Chondrocyte (in vitro differentiated cells): ENCODE measurements around the gene DDA1. TPM values are rescaled to one million over a fixed set of nuclear protein-coding genes. Genes with fewer than 3 reads are reported as not detected.
A peak's percentile ranks its signal among the peaks of the same experiment; 100 is the strongest.
"Not testable (repeated sequence)": the region's sequence is repeated elsewhere in the genome, so short reads cannot be mapped to it uniquely, and the experiment has no call there.

Experiments used
- DNase-seq: peaks from one replicate; pipeline ENCODE4 v3.0.0; 2021; ENCODE audit warnings: mixed read lengths, low spot score
- H3K27ac Mint-ChIP-seq: one replicate; pipeline ENCODE4 v1.8.0; 2021; ENCODE audit warnings: mild to moderate bottlenecking, moderate library complexity, mixed read lengths; ENCODE audit not compliant: unreplicated experiment
- H3K27me3 Mint-ChIP-seq: 2 replicates; pipeline ENCODE4 v1.8.0; 2021; ENCODE audit warnings: low read depth, mixed read lengths
- H3K36me3 Mint-ChIP-seq: 2 replicates; pipeline ENCODE4 v1.8.0; 2021; ENCODE audit warnings: low read depth, mixed read lengths
- H3K4me1 Mint-ChIP-seq: 2 replicates; pipeline ENCODE4 v1.8.0; 2021; ENCODE audit warnings: low read depth, mild to moderate bottlenecking, mixed read lengths
- H3K4me3 Mint-ChIP-seq: one replicate; pipeline ENCODE4 v1.8.0; 2021; ENCODE audit warnings: mild to moderate bottlenecking, moderate library complexity, mixed read lengths; ENCODE audit not compliant: unreplicated experiment
- H3K9me3 Mint-ChIP-seq: 2 replicates; pipeline ENCODE4 v1.8.0; 2021; ENCODE audit warnings: low read depth, mixed read lengths
- CTCF ChIP-seq: fragments of 200-600 bp; sonication (generic); IDR thresholded peaks from 2 replicates; pipeline ENCODE4 v1.5.0; 2021; ENCODE audit warnings: antibody characterized with exemption, mild to moderate bottlenecking, moderate library complexity
- total RNA-seq: library from RNA; stranded (reverse); gene quantifications from 3 replicates; pipeline ENCODE4 v1.2.1, GENCODE V29; 2021

The DDA1 gene
- total RNA-seq, 1 donor from 2014 or later: 63.9 TPM

- DNase-seq: no peak
- no peaks in the 10 kb centered on the region for H3K27me3 Mint-ChIP-seq
- no peak for TF ChIP-seq CTCF
- peak overlapping the region; percentile 22 for H3K4me3 Mint-ChIP-seq
- H3K4me1 Mint-ChIP-seq: peaks cover 8% of the 10 kb centered on the region
- no peak overlapping the region for H3K27ac Mint-ChIP-seq
- H3K9me3 Mint-ChIP-seq: no peaks in the 10 kb centered on the region
- no peaks in the 10 kb centered on the region for H3K36me3 Mint-ChIP-seq
These were observed 19.9 kb upstream of the DDA1 start for GRCh38 chr19:17289489-17289888.

- DNase-seq: no peak
- Mint-ChIP-seq H3K4me1 (peaks cover 8% of the 10 kb centered on the region), H3K27ac (peak overlapping the region; percentile 85), H3K36me3 (no peaks in the 10 kb centered on the region), H3K9me3 (no peaks in the 10 kb centered on the region), H3K27me3 (no peaks in the 10 kb centered on the region), H3K4me3 (peak overlapping the region; percentile 82)
- peak; percentile 83 for TF ChIP-seq CTCF
These were observed 16.9 kb upstream of the DDA1 start for GRCh38 chr19:17292301-17293074.

GRCh38 chr19:17293605-17294004 is 15.8 kb upstream of the DDA1 start:
- H3K4me1 Mint-ChIP-seq: peaks cover 8% of the 10 kb centered on the region
- no peaks in the 10 kb centered on the region for H3K27me3 Mint-ChIP-seq
- no peak overlapping the region for H3K4me3 Mint-ChIP-seq
- peaks cover 1% of the 10 kb centered on the region for H3K36me3 Mint-ChIP-seq
- no peak for TF ChIP-seq CTCF
- no peak for DNase-seq
- H3K27ac Mint-ChIP-seq: no peak overlapping the region
- H3K9me3 Mint-ChIP-seq: no peaks in the 10 kb centered on the region

- TF ChIP-seq CTCF: no peak
- H3K4me1 Mint-ChIP-seq: peaks cover 8% of the 10 kb centered on the region
- peaks cover 1% of the 10 kb centered on the region for H3K36me3 Mint-ChIP-seq
- H3K27me3 Mint-ChIP-seq: no peaks in the 10 kb centered on the region
- H3K4me3 Mint-ChIP-seq: no peak overlapping the region
- no peak for DNase-seq
- no peaks in the 10 kb centered on the region for H3K9me3 Mint-ChIP-seq
- no peak overlapping the region for H3K27ac Mint-ChIP-seq
These were observed 15.1 kb upstream of the DDA1 start for GRCh38 chr19:17294051-17294891.

- H3K9me3 Mint-ChIP-seq, H3K36me3 Mint-ChIP-seq, H3K27me3 Mint-ChIP-seq, H3K27ac Mint-ChIP-seq, DNase-seq, H3K4me1 Mint-ChIP-seq, H3K4me3 Mint-ChIP-seq: not testable (repeated sequence)
These were observed 13.8 kb upstream of the DDA1 start for GRCh38 chr19:17295551-17295950.
